ENCODE measurements around the gene IL17C.
A peak's percentile ranks its signal among the peaks of the same experiment; 100 is the strongest.

IL17C gene

GRCh38 chr16:88626646-88627045, 11.7 kb upstream of the IL17C start:
- DNase-seq (ENCODE audit: low read depth in 1 of 2, low spot score in 1 of 2): no peak

GRCh38 chr16:88627531-88628411, 10.6 kb upstream of the IL17C start:
- no peak for DNase-seq (ENCODE audit: low read depth in 1 of 2, low spot score in 1 of 2)

- DNase-seq (ENCODE audit: low read depth in 1 of 2, low spot score in 1 of 2): no peak
Measured at GRCh38 chr16:88628512-88628974, 9.8 kb upstream of the IL17C start.

- no peak for DNase-seq (ENCODE audit: low read depth in 1 of 2, low spot score in 1 of 2)
Measured at GRCh38 chr16:88629835-88630234, 8.5 kb upstream of the IL17C start.

GRCh38 chr16:88630433-88630832, 7.9 kb upstream of the IL17C start:
- no peak for DNase-seq (ENCODE audit: low read depth in 1 of 2, low spot score in 1 of 2)

- no peak for DNase-seq (ENCODE audit: low read depth in 1 of 2, low spot score in 1 of 2)
Measured at GRCh38 chr16:88630941-88631340, 7.4 kb upstream of the IL17C start.

GRCh38 chr16:88631384-88631783, 7.0 kb upstream of the IL17C start:
- DNase-seq (ENCODE audit: low read depth in 1 of 2, low spot score in 1 of 2): no peak

GRCh38 chr16:88631920-88632586, 6.3 kb upstream of the IL17C start:
- DNase-seq (ENCODE audit: low read depth in 1 of 2, low spot score in 1 of 2): no peak

- DNase-seq (ENCODE audit: low read depth in 1 of 2, low spot score in 1 of 2): no peak
Measured at GRCh38 chr16:88632587-88632930, 5.8 kb upstream of the IL17C start.

- peak; percentile 25 to 27 for DNase-seq (ENCODE audit: low read depth in 1 of 2, low spot score in 1 of 2)
Measured at GRCh38 chr16:88633684-88634140, 4.7 kb upstream of the IL17C start.

GRCh38 chr16:88634141-88634993, 4.0 kb upstream of the IL17C start:
- peak in 1 of 2 donors; percentile 39 for DNase-seq (ENCODE audit: low read depth in 1 of 2, low spot score in 1 of 2)

GRCh38 chr16:88634994-88635670, 3.2 kb upstream of the IL17C start:
- DNase-seq (ENCODE audit: low read depth in 1 of 2, low spot score in 1 of 2): no peak

GRCh38 chr16:88635671-88636319, 2.6 kb upstream of the IL17C start:
- no peak for DNase-seq (ENCODE audit: low read depth in 1 of 2, low spot score in 1 of 2)

- DNase-seq (ENCODE audit: low read depth in 1 of 2, low spot score in 1 of 2): no peak
Measured at GRCh38 chr16:88636488-88637265, 1.7 kb upstream of the IL17C start.

GRCh38 chr16:88639231-88640038, 1.1 kb downstream of the IL17C start:
- no peak for DNase-seq (ENCODE audit: low read depth in 1 of 2, low spot score in 1 of 2)

- DNase-seq (ENCODE audit: low read depth in 1 of 2, low spot score in 1 of 2): no peak
Measured at GRCh38 chr16:88640039-88640495, 1.7 kb downstream of the IL17C start.

GRCh38 chr16:88640498-88641247, 2.3 kb downstream of the IL17C start:
- no peak for DNase-seq (ENCODE audit: low read depth in 1 of 2, low spot score in 1 of 2)

Measured in stimulated activated CD4-positive, alpha-beta T cell treated with anti-CD3 and anti-CD28 coated beads, Interleukin-15, amount 100 ng/mL, for 1 hour (primary cell).